ENCODE results near the gene PLAA. TPM values are rescaled to one million over a fixed set of nuclear protein-coding genes. Genes with fewer than 3 reads are reported as not detected.
A peak's percentile ranks its signal among the peaks of the same experiment; 100 is the strongest.

Gene PLAA
- total RNA-seq, 3 donors from 2014 or later, result 26.2 to 27.4 (median 27.1) TPM

- Histone ChIP-seq H3K9me3 (no peaks in the 10 kb centered on the region), H3K36me3 (no peaks in the 10 kb centered on the region), H3K4me3 (no peak overlapping the region), H3K27me3 (no peaks in the 10 kb centered on the region), H3K4me1 (no peaks in the 10 kb centered on the region), H3K27ac (no peak overlapping the region)
- no peak for DNase-seq (ENCODE audit: low spot score in 2 of 2)
- intact Hi-C loops (cut with DNase I; ENCODE audit: low total_unique reads), result no loop called here
- TF ChIP-seq, protein P1, sequence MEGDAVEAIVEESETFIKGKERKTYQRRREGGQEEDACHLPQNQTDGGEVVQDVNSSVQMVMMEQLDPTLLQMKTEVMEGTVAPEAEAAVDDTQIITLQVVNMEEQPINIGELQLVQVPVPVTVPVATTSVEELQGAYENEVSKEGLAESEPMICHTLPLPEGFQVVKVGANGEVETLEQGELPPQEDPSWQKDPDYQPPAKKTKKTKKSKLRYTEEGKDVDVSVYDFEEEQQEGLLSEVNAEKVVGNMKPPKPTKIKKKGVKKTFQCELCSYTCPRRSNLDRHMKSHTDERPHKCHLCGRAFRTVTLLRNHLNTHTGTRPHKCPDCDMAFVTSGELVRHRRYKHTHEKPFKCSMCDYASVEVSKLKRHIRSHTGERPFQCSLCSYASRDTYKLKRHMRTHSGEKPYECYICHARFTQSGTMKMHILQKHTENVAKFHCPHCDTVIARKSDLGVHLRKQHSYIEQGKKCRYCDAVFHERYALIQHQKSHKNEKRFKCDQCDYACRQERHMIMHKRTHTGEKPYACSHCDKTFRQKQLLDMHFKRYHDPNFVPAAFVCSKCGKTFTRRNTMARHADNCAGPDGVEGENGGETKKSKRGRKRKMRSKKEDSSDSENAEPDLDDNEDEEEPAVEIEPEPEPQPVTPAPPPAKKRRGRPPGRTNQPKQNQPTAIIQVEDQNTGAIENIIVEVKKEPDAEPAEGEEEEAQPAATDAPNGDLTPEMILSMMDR (IDR thresholded peaks at IDR 0.05), result no peak
- no peak for TF ChIP-seq POLR2AphosphoS5 (IDR thresholded peaks at IDR 0.05)
- TF ChIP-seq POLR2A (IDR thresholded peaks at IDR 0.05), result no peak
Measured at GRCh38 chr9:26904671-26905070, 42.4 kb downstream of the PLAA start.

- H3K27ac ChIP-seq, result no peak overlapping the region
- no peaks in the 10 kb centered on the region for H3K27me3 ChIP-seq
- H3K36me3 ChIP-seq, result no peaks in the 10 kb centered on the region
- intact Hi-C loops (cut with DNase I; ENCODE audit: low total_unique reads), result no loop called here
- H3K4me3 ChIP-seq, result no peak overlapping the region
- H3K9me3 ChIP-seq, result no peaks in the 10 kb centered on the region
- DNase-seq (ENCODE audit: low spot score in 2 of 2), result no peak
- no peaks in the 10 kb centered on the region for H3K4me1 ChIP-seq
- TF ChIP-seq POLR2AphosphoS5 (IDR thresholded peaks at IDR 0.05) (no peak), POLR2A (IDR thresholded peaks at IDR 0.05) (no peak)
- TF ChIP-seq, protein P1 (IDR thresholded peaks at IDR 0.05), result no peak
Measured at GRCh38 chr9:26904070-26904469, 43.0 kb downstream of the PLAA start.

DNA sequence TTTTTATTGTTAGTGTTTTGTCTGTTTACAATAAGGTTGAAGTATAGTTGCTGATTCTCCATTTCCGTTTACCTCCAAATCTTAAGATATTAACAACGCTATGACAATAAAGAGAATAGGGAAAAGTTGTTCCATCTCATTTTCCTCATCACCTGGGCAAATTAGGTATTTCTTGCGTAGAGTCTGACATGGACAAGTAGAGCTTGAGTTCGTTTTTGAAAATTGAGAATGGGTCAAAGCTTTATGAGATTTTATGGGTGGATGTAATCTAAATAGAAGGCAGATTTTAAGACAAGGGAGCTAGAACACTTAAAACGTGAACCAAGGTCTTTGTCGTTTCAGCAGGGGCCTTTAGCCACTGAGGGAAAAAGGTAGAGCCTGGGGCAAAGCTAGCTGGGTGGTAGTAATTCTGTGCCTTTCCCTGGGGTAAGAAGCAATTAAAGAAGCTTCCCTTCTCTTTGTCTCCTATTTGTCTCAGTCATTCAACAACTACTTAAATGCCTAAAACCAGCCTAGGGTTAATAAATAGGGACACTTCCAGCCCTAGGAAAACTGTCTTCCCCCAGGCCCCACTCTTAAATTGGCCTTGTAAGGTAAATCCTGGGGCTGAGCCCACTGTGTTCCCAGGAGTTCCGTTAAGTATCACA lies 53.9 kb downstream of the PLAA start:
- Histone ChIP-seq H3K4me3 (peak overlapping the region; percentile 74 to 99 (median 78)), H3K27ac (peak overlapping the region; percentile 94 to 95), H3K4me1 (peaks cover 0 to 9% of the 10 kb centered on the region in 2 donors), H3K27me3 (no peaks in the 10 kb centered on the region), H3K36me3 (no peaks in the 10 kb centered on the region), H3K9me3 (peaks cover 0 to 8% of the 10 kb centered on the region in 2 donors)
- intact Hi-C loops (cut with DNase I; ENCODE audit: low total_unique reads), result no loop called here
- no peak for DNase-seq (ENCODE audit: low spot score in 2 of 2)
- TF ChIP-seq POLR2AphosphoS5 (IDR thresholded peaks at IDR 0.05), result no peak
- TF ChIP-seq, protein P1 (IDR thresholded peaks at IDR 0.05), result no peak
- no peak for TF ChIP-seq POLR2A (IDR thresholded peaks at IDR 0.05)

GRCh38 chr9:26892251-26893029 lies 54.6 kb downstream of the PLAA start, which contains the start of gene CAAP1:
Gene CAAP1 (minus strand): TSS chr9:26892802. CDS start chr9:26892715, 87 bp downstream.
- peak; percentile 87 to 90 for DNase-seq (ENCODE audit: low spot score in 2 of 2)
- Histone ChIP-seq H3K4me1 (peaks cover 0 to 9% of the 10 kb centered on the region in 2 donors), H3K36me3 (no peaks in the 10 kb centered on the region), H3K9me3 (peaks cover 0 to 8% of the 10 kb centered on the region in 2 donors), H3K4me3 (peak within 1 kb of the TSS; percentile 74 to 99 (median 78)), H3K27ac (peak within 1 kb of the TSS; percentile 94 to 95), H3K27me3 (no peaks in the 10 kb centered on the region)
- intact Hi-C loops (cut with DNase I; ENCODE audit: low total_unique reads), result no loop called here
- TF ChIP-seq POLR2A (IDR thresholded peaks at IDR 0.05) (no peak), POLR2AphosphoS5 (IDR thresholded peaks at IDR 0.05) (peak; percentile 87 to 92 (median 89))
- TF ChIP-seq, protein P1 (IDR thresholded peaks at IDR 0.05), result peak; percentile 15 to 37 (median 15)

- H3K27ac ChIP-seq, result peak overlapping the region; percentile 94 to 95
- H3K27me3 ChIP-seq, result no peaks in the 10 kb centered on the region
- peaks cover 0 to 8% of the 10 kb centered on the region in 2 donors for H3K9me3 ChIP-seq
- H3K4me1 ChIP-seq, result peaks cover 0 to 9% of the 10 kb centered on the region in 2 donors
- H3K36me3 ChIP-seq, result no peaks in the 10 kb centered on the region
- intact Hi-C loops (cut with DNase I; ENCODE audit: low total_unique reads), result no loop called here
- TF ChIP-seq POLR2A (IDR thresholded peaks at IDR 0.05) (no peak), POLR2AphosphoS5 (IDR thresholded peaks at IDR 0.05) (no peak)
- TF ChIP-seq, protein P1 (IDR thresholded peaks at IDR 0.05), result no peak
- DNase-seq (ENCODE audit: low spot score in 2 of 2), result no peak
- peak overlapping the region; percentile 74 to 99 (median 78) for H3K4me3 ChIP-seq
Measured at GRCh38 chr9:26891726-26892125, 55.3 kb downstream of the PLAA start.

Measured in breast epithelium (tissue), 4 donors.